K562 (cell line): Measurements from ENCODE around the gene CRB2. TPM values are rescaled to one million over a fixed set of nuclear protein-coding genes. Genes with fewer than 3 reads are reported as not detected.

Experiments used
- CBX8 ChIP-seq: fragments of 200-600 bp; sonication (generic); IDR thresholded peaks from 2 replicates; pipeline ENCODE4 v1.6.1; 2012; ENCODE audit warnings: borderline replicate concordance, mixed run types, low read depth, mild to moderate bottlenecking, moderate library complexity, mixed read lengths, low read length, control low read depth, inconsistent platforms; ENCODE audit not compliant: poor library complexity, severe bottlenecking; ENCODE audit errors: extremely low read depth
- DMBX1 ChIP-seq: fragments of 250-450 bp; sonication (Bioruptor Pico); IDR thresholded peaks from 2 replicates; pipeline ENCODE4 v1.8.0; 2022; ENCODE audit warnings: inconsistent platforms, mild to moderate bottlenecking, moderate library complexity, borderline replicate concordance
- E2F6 ChIP-seq, 2 experiments: IDR thresholded peaks; 2 replicates each; pipeline ENCODE4 v1.6.1; 2011; ENCODE audit warnings: borderline replicate concordance in 1 of 2, control low read depth in 1 of 2, low read depth in 1 of 2, low read length in 1 of 2, mild to moderate bottlenecking in 1 of 2, mixed read lengths in 1 of 2, moderate library complexity in 1 of 2; ENCODE audit not compliant: insufficient read depth in 1 of 2, insufficient read length in 1 of 2, poor library complexity in 1 of 2, severe bottlenecking in 1 of 2; ENCODE audit errors: extremely low read depth in 1 of 2
- EZH2 ChIP-seq: IDR thresholded peaks from 2 replicates; pipeline ENCODE4 v1.6.1; 2012; ENCODE audit warnings: low read depth, mild to moderate bottlenecking, inconsistent platforms, low read length, borderline replicate concordance
- KAT7 ChIP-seq: sonication (generic); formaldehyde crosslinking; IDR thresholded peaks from 2 replicates; pipeline ENCODE4 v1.8.0; 2022; ENCODE audit warnings: missing genetic modification reagents, mild to moderate bottlenecking, borderline replicate concordance
- PRDM10 ChIP-seq: fragments of 450-650 bp; IDR thresholded peaks from 2 replicates; pipeline ENCODE4 v1.6.1; 2018; ENCODE audit not compliant: partially characterized antibody
- PURB ChIP-seq: sonication (generic); formaldehyde crosslinking; IDR thresholded peaks from 2 replicates; pipeline ENCODE4 v1.9.0; 2021; ENCODE audit warnings: low read depth, mild to moderate bottlenecking, missing genetic modification reagents
- REST ChIP-seq, 2 experiments: fragments of 450-650 bp; formaldehyde crosslinking in 1 of 2; IDR thresholded peaks; 2 replicates each; pipeline versions ENCODE4 v1.4.0 to v1.6.1; 2014 to 2020; ENCODE audit warnings: mild to moderate bottlenecking in 2 of 2, borderline replicate concordance in 1 of 2, low read depth in 1 of 2
- RFX1 ChIP-seq: fragments of 450-650 bp; IDR thresholded peaks from 2 replicates; pipeline ENCODE4 v1.6.1; 2016; ENCODE audit warnings: mild to moderate bottlenecking, moderate library complexity
- SNAPC5 ChIP-seq: fragments of 250-450 bp; sonication (Bioruptor Pico); IDR thresholded peaks from 2 replicates; pipeline ENCODE4 v1.8.0; 2021; ENCODE audit warnings: moderate library complexity, mild to moderate bottlenecking, inconsistent platforms
- ZNF444 ChIP-seq: fragments of 250-450 bp; sonication (Bioruptor Pico); IDR thresholded peaks from 2 replicates; pipeline ENCODE4 v1.4.0; 2020; ENCODE audit warnings: mild to moderate bottlenecking, moderate library complexity
- polyA plus RNA-seq, 8 experiments: library from polyadenylated mRNA; depleted of rRNA in 4 of 8; stranded (reverse) in 5 of 8; unstranded in 3 of 8; fragments of >200 nt; fragmentation: Nextera tagmentation in 2 of 8; fragmentation: Illumina TruSeq in 1 of 8; extraction: Ambion mirVana in 2 of 8; extraction: Trizol in 1 of 8; gene quantifications; 2 replicates each; pipeline versions ENCODE4 v1.2.1 to v1.2.3, GENCODE V29; 2011 to 2014; ENCODE audit warnings: inconsistent platforms in 1 of 8, missing spikeins in 1 of 8
- total RNA-seq, 7 experiments: library from RNA; depleted of rRNA in 6 of 7; stranded (reverse); fragments of >200 nt in 6 of 7; fragmentation: Illumina TruSeq in 2 of 7; extraction: Trizol in 2 of 7; gene quantifications; 2 replicates each; pipeline versions ENCODE4 v1.2.1 to v1.2.3, GENCODE V29; 2011 to 2021; ENCODE audit warnings: low replicate concordance in 1 of 7

The CRB2 gene
- total and polyA plus RNA-seq, 9 of the 15 experiments (the other 6 are each of a cell fraction or from before 2014, with no cell fraction given), result 0.13 to 1.2 (median 0.25) TPM; not detected in 2

- TF ChIP-seq PRDM10 (no peak), DMBX1 (no peak), REST (IDR thresholded peaks at IDR 0.05; ENCODE audit: borderline replicate concordance) (0 out of 2 replicates have a peak, but pooled peaks have one; percentile 19), REST (CRISPR knock-in tag; IDR thresholded peaks at IDR 0.05; ENCODE audit: low read depth) (no peak), RFX1 (no peak), SNAPC5 (CRISPR knock-in tag) (no peak), ZNF444 (CRISPR knock-in tag) (no peak), EZH2 (no peak), E2F6 (IDR thresholded peaks at IDR 0.05; ENCODE audit: borderline replicate concordance in 1 of 2, extremely low read depth in 1 of 2, insufficient read depth in 1 of 2, insufficient read length in 1 of 2, low read depth in 1 of 2, low read length in 1 of 2, poor library complexity in 1 of 2, severe bottlenecking in 1 of 2) (peak in 1 of 2 experiments; percentile 40), KAT7 (CRISPR knock-in tag) (no peak), CBX8 (no peak), PURB (CRISPR knock-in tag) (no peak)
Measured at GRCh38 chr9:123395689-123396511, 39.9 kb downstream of the CRB2 start (continued).
